Peyer's patch (tissue), 4 donors: ENCODE measurements around the gene TSPYL1. TPM values are rescaled to one million over a fixed set of nuclear protein-coding genes. Genes with fewer than 3 reads are reported as not detected.

ENCODE experiments used
- DNase-seq, 3 donors: peaks; one replicate each; pipeline ENCODE4 v3.0.0-alpha.2; 2017 to 2019
- H3K27ac ChIP-seq, 4 donors: fragments of 200-600 bp; sonication (generic); one replicate each; pipeline ENCODE4 v1.5.1; 2016 to 2019
- H3K27me3 ChIP-seq, 2 donors: fragments of 200-600 bp; sonication (generic); one replicate each; pipeline ENCODE4 v1.5.1; 2019
- H3K36me3 ChIP-seq, 3 donors: fragments of 200-600 bp; sonication (generic); one replicate each; pipeline ENCODE4 v1.5.1; 2016 to 2019
- H3K4me1 ChIP-seq, 4 donors: fragments of 200-600 bp; sonication (generic); one replicate each; pipeline ENCODE4 v1.5.1; 2016 to 2019
- H3K4me3 ChIP-seq, 4 donors: fragments of 200-600 bp; sonication (generic); 1 replicate in 3 of 4; 2 replicates in 1 of 4; pipeline ENCODE4 v1.5.1; 2016 to 2019; ENCODE audit warnings: mild to moderate bottlenecking in 1 of 4
- H3K9me3 ChIP-seq, 4 donors: fragments of 200-600 bp; sonication (generic); one replicate each; pipeline ENCODE4 v1.5.1; 2016 to 2019; ENCODE audit warnings: mild to moderate bottlenecking in 1 of 4
- CTCF ChIP-seq, 6 experiments: fragments of 450-650 bp in 4 of 6; fragments of 200-600 bp in 2 of 6; sonication (generic) in 1 of 6; IDR thresholded peaks; one replicate each; pipeline ENCODE4 v1.5.1; 2017 to 2019; ENCODE audit warnings: antibody characterized with exemption in 6 of 6, mild to moderate bottlenecking in 3 of 6, moderate library complexity in 1 of 6
- POLR2A ChIP-seq, 2 donors: fragments of 450-650 bp; IDR thresholded peaks; one replicate each; pipeline ENCODE4 v1.5.1; 2017; ENCODE audit warnings: antibody characterized with exemption in 2 of 2, mild to moderate bottlenecking in 2 of 2, moderate library complexity in 2 of 2
- total RNA-seq, 4 donors: library from RNA; depleted of rRNA; stranded (reverse); fragments of >200 nt; gene quantifications; one replicate each; pipeline ENCODE4 v1.1.0, GENCODE V29; 2016

Gene TSPYL1
- total RNA-seq, 4 donors from 2014 or later: 33.0 to 49.6 (median 42.3) TPM

- Histone ChIP-seq H3K9me3 (no peaks in the 10 kb centered on the region), H3K27ac (no peak overlapping the region), H3K36me3 (peaks cover 0 to 2% (median 0%) of the 10 kb centered on the region in 3 donors), H3K27me3 (no peaks in the 10 kb centered on the region), H3K4me3 (no peak overlapping the region), H3K4me1 (peaks cover 0 to 14% (median 0%) of the 10 kb centered on the region in 4 donors)
- no peak for DNase-seq
- TF ChIP-seq POLR2A (IDR thresholded peaks at IDR 0.05): no peak
- no peak for TF ChIP-seq CTCF (IDR thresholded peaks at IDR 0.05)
These were observed 3.5 kb upstream of the TSPYL1 start for GRCh38 chr6:116283191-116283590.

- peaks cover 0 to 19% (median 0%) of the 10 kb centered on the region in 4 donors for H3K4me1 ChIP-seq
- H3K27me3 ChIP-seq: no peaks in the 10 kb centered on the region
- H3K27ac ChIP-seq: no peak overlapping the region
- TF ChIP-seq POLR2A (IDR thresholded peaks at IDR 0.05) (no peak), CTCF (IDR thresholded peaks at IDR 0.05) (peak in 1 of 6 experiments; percentile 0)
- DNase-seq: no peak
- H3K4me3 ChIP-seq: no peak overlapping the region
- peaks cover 0 to 4% (median 0%) of the 10 kb centered on the region in 3 donors for H3K36me3 ChIP-seq
- no peaks in the 10 kb centered on the region for H3K9me3 ChIP-seq
These were observed 3.0 kb upstream of the TSPYL1 start for GRCh38 chr6:116282698-116283097.

GRCh38 chr6:116280933-116281316 lies 1.2 kb upstream of the TSPYL1 start:
- Histone ChIP-seq H3K36me3 (peaks cover 0 to 4% (median 0%) of the 10 kb centered on the region in 3 donors), H3K27ac (peak overlapping the region in 1 of 4 donors; percentile 97), H3K9me3 (no peaks in the 10 kb centered on the region), H3K4me3 (peak overlapping the region in 1 of 4 donors; percentile 80), H3K27me3 (no peaks in the 10 kb centered on the region), H3K4me1 (peaks cover 0 to 34% (median 8%) of the 10 kb centered on the region in 4 donors)
- TF ChIP-seq POLR2A (IDR thresholded peaks at IDR 0.05) (no peak), CTCF (IDR thresholded peaks at IDR 0.05) (no peak)
- DNase-seq: no peak

GRCh38 chr6:116280161-116280932 lies 617 bp upstream of the TSPYL1 start:
- Histone ChIP-seq H3K9me3 (no peaks in the 10 kb centered on the region), H3K4me1 (peaks cover 0 to 35% (median 11%) of the 10 kb centered on the region in 4 donors), H3K36me3 (peaks cover 0 to 4% (median 0%) of the 10 kb centered on the region in 3 donors), H3K27me3 (no peaks in the 10 kb centered on the region), H3K4me3 (peak overlapping the region; percentile 80 to 89 (median 84)), H3K27ac (peak overlapping the region; percentile 97 to 99 (median 98))
- TF ChIP-seq POLR2A (IDR thresholded peaks at IDR 0.05) (no peak), CTCF (IDR thresholded peaks at IDR 0.05) (no peak)
- no peak for DNase-seq

- H3K9me3 ChIP-seq: no peaks in the 10 kb centered on the region
- TF ChIP-seq CTCF (IDR thresholded peaks at IDR 0.05): no peak
- no peak for TF ChIP-seq POLR2A (IDR thresholded peaks at IDR 0.05)
- peak overlapping the region; percentile 97 to 99 (median 98) for H3K27ac ChIP-seq
- H3K36me3 ChIP-seq: peaks cover 0 to 13% (median 0%) of the 10 kb centered on the region in 3 donors
- H3K4me1 ChIP-seq: peaks cover 0 to 47% (median 12%) of the 10 kb centered on the region in 4 donors
- peak overlapping the region; percentile 80 to 89 (median 84) for H3K4me3 ChIP-seq
- no peaks in the 10 kb centered on the region for H3K27me3 ChIP-seq
- DNase-seq: peak in 1 of 3 donors; percentile 44
These were observed 887 bp downstream of the TSPYL1 start for GRCh38 chr6:116278854-116279231.
